Measurements from ENCODE around the gene PKDREJ. TPM values are rescaled to one million over a fixed set of nuclear protein-coding genes. Genes with fewer than 3 reads are reported as not detected.

Gene PKDREJ
- total RNA-seq, 2 experiments from 2014 or later: not detected

DNA sequence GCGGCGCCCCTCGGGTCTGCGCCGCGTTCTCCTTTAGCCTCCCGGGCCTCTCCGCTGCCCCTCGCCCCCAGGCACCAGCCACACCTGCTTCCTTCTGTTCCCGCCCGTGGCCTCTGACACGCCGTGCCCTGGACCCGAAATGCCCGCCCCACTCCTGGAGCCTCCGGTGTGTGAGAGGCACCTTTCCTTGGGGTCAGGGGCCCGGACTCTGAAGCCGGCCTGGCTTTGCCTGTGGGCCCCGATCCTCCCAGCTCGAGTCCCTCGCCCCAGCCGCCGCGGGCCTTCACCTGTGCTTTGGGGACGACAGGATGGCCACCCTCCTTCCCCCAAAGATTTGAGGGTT lies 12.4 kb downstream of the PKDREJ start:
- no peak for DNase-seq
- peaks cover 37% of the 10 kb centered on the region for H3K4me1 Mint-ChIP-seq

GRCh38 chr22:46250035-46250782 lies 12.9 kb downstream of the PKDREJ start, which contains the start of gene CDPF1:
Gene CDPF1, minus strand, starts transcription at chr22:46250293. Its CDS starts 2,009 bp downstream, at chr22:46248284.
- H3K4me3 Mint-ChIP-seq: peak within 1 kb of the TSS; percentile 70
- DNase-seq (peak; percentile 90), ATAC-seq (peak; percentile 93)
- H3K27ac Mint-ChIP-seq: peak within 1 kb of the TSS; percentile 80
- peaks cover 36% of the 10 kb centered on the region for H3K4me1 Mint-ChIP-seq
- CTCF ChIA-PET: interaction anchor here (1.0 to 2.4 kb wide), 13 partner anchors 8 to 129 kb away, joined by 3 to 10 read pairs (median 4); partner anchors contain the start of genes GTSE1 and TRMU
- H3K27me3 Mint-ChIP-seq: peaks cover 2% of the 10 kb centered on the region
- peaks cover 5% of the 10 kb centered on the region for H3K36me3 Mint-ChIP-seq
- H3K9me3 Mint-ChIP-seq (ENCODE audit: low read depth): no peaks in the 10 kb centered on the region

More for the DNA sequence above, 12.4 kb downstream of the PKDREJ start:
- Mint-ChIP-seq H3K36me3 (peaks cover 5% of the 10 kb centered on the region), H3K4me3 (peak overlapping the region; percentile 70), H3K27ac (peak overlapping the region; percentile 80), H3K9me3 (ENCODE audit: low read depth) (no peaks in the 10 kb centered on the region), H3K27me3 (peaks cover 2% of the 10 kb centered on the region)
- CTCF ChIA-PET: interaction anchor here (1.0 to 2.4 kb wide), 13 partner anchors 9 to 130 kb away, joined by 3 to 10 read pairs (median 4); partner anchors contain the start of genes GTSE1 and TRMU
- peak; percentile 10 for ATAC-seq

DNA sequence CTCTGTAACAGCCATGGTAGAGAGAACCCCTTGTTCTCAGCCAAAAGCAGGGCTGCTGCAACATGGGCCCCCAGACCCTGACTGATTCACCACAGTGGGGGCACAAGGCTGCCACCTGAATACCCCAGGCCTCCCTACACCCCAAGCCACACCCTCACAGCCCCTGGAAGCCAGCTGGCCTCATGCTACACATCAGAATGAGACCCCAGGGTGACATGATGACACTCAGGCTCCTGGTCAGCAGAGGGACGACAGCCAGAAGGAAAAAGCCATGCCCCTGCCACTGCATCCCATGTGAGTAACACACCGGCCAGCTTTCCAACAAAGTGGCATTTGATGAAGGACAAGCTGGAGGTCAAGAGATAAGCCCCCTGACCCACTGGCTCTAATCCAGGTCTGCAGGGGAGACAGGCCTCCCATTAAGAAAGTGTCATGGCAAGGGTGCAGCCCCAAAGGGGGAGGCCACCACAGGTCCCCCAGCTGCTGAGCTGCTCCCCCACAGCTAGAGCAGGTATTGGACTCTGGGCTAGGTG lies 15.6 kb downstream of the PKDREJ start:
- peaks cover 22% of the 10 kb centered on the region for H3K4me1 Mint-ChIP-seq
- CTCF ChIA-PET: no interaction called here
- H3K4me3 Mint-ChIP-seq: no peak overlapping the region
- H3K36me3 Mint-ChIP-seq: no peaks in the 10 kb centered on the region
- H3K9me3 Mint-ChIP-seq (ENCODE audit: low read depth): no peaks in the 10 kb centered on the region
- DNase-seq: no peak
- H3K27me3 Mint-ChIP-seq: peaks cover 2% of the 10 kb centered on the region
- no peak overlapping the region for H3K27ac Mint-ChIP-seq
- no peak for ATAC-seq

DNA sequence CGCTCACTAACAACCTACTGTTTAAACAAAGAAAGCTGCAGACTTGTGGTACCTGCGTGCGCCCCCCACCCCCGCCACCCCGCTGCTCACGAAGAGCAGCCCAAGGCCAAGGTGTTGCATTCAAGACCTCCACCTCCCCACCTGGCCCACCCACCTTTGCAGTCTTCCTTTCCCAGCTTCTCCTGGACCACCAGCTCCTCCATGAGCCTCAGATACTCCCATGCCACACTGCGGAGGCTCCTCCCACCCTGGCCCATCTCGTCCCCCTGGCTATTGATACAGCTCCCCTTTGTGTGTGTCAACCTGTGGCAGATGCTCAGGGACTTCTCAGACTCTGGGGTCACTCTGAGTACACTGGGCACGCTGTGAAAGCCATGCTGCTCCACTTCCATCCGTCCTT lies 17.0 kb downstream of the PKDREJ start:
- DNase-seq (no peak), ATAC-seq (no peak)
- CTCF ChIA-PET: no interaction called here
- Mint-ChIP-seq H3K9me3 (ENCODE audit: low read depth) (no peaks in the 10 kb centered on the region), H3K27me3 (no peaks in the 10 kb centered on the region), H3K4me1 (peaks cover 14% of the 10 kb centered on the region), H3K4me3 (no peak overlapping the region), H3K36me3 (no peaks in the 10 kb centered on the region), H3K27ac (no peak overlapping the region)

GRCh38 chr22:46245511-46245910 lies 17.6 kb downstream of the PKDREJ start:
- ATAC-seq (no peak), DNase-seq (no peak)
- no peak overlapping the region for H3K4me3 Mint-ChIP-seq
- peaks cover 15% of the 10 kb centered on the region for H3K4me1 Mint-ChIP-seq
- no peak overlapping the region for H3K27ac Mint-ChIP-seq
- CTCF ChIA-PET: no interaction called here
- H3K27me3 Mint-ChIP-seq: no peaks in the 10 kb centered on the region
- peaks cover 2% of the 10 kb centered on the region for H3K36me3 Mint-ChIP-seq
- H3K9me3 Mint-ChIP-seq (ENCODE audit: low read depth): no peaks in the 10 kb centered on the region

- ATAC-seq (no peak), DNase-seq (no peak)
- CTCF ChIA-PET: no interaction called here
- no peak overlapping the region for H3K4me3 Mint-ChIP-seq
- no peak overlapping the region for H3K27ac Mint-ChIP-seq
- H3K4me1 Mint-ChIP-seq: peaks cover 23% of the 10 kb centered on the region
- H3K36me3 Mint-ChIP-seq: peaks cover 3% of the 10 kb centered on the region
- H3K9me3 Mint-ChIP-seq (ENCODE audit: low read depth): no peaks in the 10 kb centered on the region
- H3K27me3 Mint-ChIP-seq: no peaks in the 10 kb centered on the region
Measured at GRCh38 chr22:46244771-46245170, 18.4 kb downstream of the PKDREJ start.

- ATAC-seq (no peak), DNase-seq (no peak)
- Mint-ChIP-seq H3K9me3 (ENCODE audit: low read depth) (no peaks in the 10 kb centered on the region), H3K4me3 (no peak overlapping the region), H3K27ac (no peak overlapping the region), H3K36me3 (peaks cover 21% of the 10 kb centered on the region), H3K4me1 (peaks cover 26% of the 10 kb centered on the region), H3K27me3 (no peaks in the 10 kb centered on the region)
- CTCF ChIA-PET: interaction anchor here (0.7 to 1.0 kb wide), 2 partner anchors 8 to 125 kb away, joined by 4 to 5 read pairs; partner anchors contain the start of gene CDPF1
Measured at GRCh38 chr22:46242076-46242475, 21.1 kb downstream of the PKDREJ start.

- CTCF ChIA-PET: interaction anchor here (0.7 to 1.0 kb wide), 2 partner anchors 9 to 126 kb away, joined by 4 to 5 read pairs; partner anchors contain the start of gene CDPF1
- peaks cover 24% of the 10 kb centered on the region for H3K36me3 Mint-ChIP-seq
- no peaks in the 10 kb centered on the region for H3K9me3 Mint-ChIP-seq (ENCODE audit: low read depth)
- no peaks in the 10 kb centered on the region for H3K27me3 Mint-ChIP-seq
- H3K4me1 Mint-ChIP-seq: peaks cover 26% of the 10 kb centered on the region
- DNase-seq (no peak), ATAC-seq (no peak)
- no peak overlapping the region for H3K4me3 Mint-ChIP-seq
- no peak overlapping the region for H3K27ac Mint-ChIP-seq
Measured at GRCh38 chr22:46241396-46242007, 21.6 kb downstream of the PKDREJ start.

GRCh38 chr22:46240907-46241306 lies 22.2 kb downstream of the PKDREJ start:
- Mint-ChIP-seq H3K36me3 (peaks cover 25% of the 10 kb centered on the region), H3K4me3 (no peak overlapping the region), H3K27ac (no peak overlapping the region), H3K4me1 (peaks cover 26% of the 10 kb centered on the region), H3K27me3 (no peaks in the 10 kb centered on the region), H3K9me3 (ENCODE audit: low read depth) (no peaks in the 10 kb centered on the region)
- CTCF ChIA-PET: no interaction called here
- no peak for ATAC-seq
- DNase-seq: no peak

GRCh38 chr22:46240506-46240905 lies 22.6 kb downstream of the PKDREJ start:
- Mint-ChIP-seq H3K9me3 (ENCODE audit: low read depth) (no peaks in the 10 kb centered on the region), H3K4me1 (peaks cover 26% of the 10 kb centered on the region), H3K27me3 (no peaks in the 10 kb centered on the region), H3K4me3 (no peak overlapping the region), H3K36me3 (peaks cover 25% of the 10 kb centered on the region), H3K27ac (peak overlapping the region; percentile 69)
- ATAC-seq (no peak), DNase-seq (no peak)
- CTCF ChIA-PET: interaction anchor here (1.6 kb wide), 1 partner anchor 10 kb away, joined by 4 read pairs; the partner anchor contains the start of gene CDPF1

DNA sequence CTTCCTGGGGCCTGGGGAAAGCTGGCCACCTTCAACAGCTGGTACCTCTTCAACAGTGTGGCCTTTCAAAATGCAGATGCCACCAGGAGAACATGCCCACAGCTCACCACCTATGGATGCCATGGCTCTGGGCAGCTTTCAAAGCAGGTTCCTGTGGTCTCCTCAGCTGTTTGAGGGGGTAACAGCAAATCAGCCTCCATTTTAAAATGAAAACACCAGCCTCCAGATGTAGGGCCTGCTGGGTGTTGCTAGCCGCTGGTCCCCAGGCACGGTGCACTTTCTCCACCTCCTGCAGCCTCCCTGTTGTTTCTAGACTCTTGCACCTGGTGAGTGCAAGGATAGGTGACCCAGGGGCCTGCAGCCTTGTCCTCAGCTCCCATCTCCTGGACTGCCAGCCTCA lies 23.1 kb downstream of the PKDREJ start:
- peak overlapping the region; percentile 69 for H3K27ac Mint-ChIP-seq
- H3K36me3 Mint-ChIP-seq: peaks cover 25% of the 10 kb centered on the region
- no peaks in the 10 kb centered on the region for H3K27me3 Mint-ChIP-seq
- H3K9me3 Mint-ChIP-seq (ENCODE audit: low read depth): no peaks in the 10 kb centered on the region
- H3K4me1 Mint-ChIP-seq: peaks cover 26% of the 10 kb centered on the region
- ATAC-seq (peak; percentile 30), DNase-seq (no peak)
- no peak overlapping the region for H3K4me3 Mint-ChIP-seq
- CTCF ChIA-PET: interaction anchor here (1.6 kb wide), 2 partner anchors 10 kb away, joined by 4 read pairs; partner anchors contain the start of gene CDPF1

GRCh38 chr22:46239261-46240048 lies 23.7 kb downstream of the PKDREJ start:
- CTCF ChIA-PET: interaction anchor here (1.2 to 1.6 kb wide), 3 partner anchors 10 to 57 kb away, joined by 3 to 4 read pairs (median 4); partner anchors contain the start of genes CDPF1 and GTSE1
- H3K27ac Mint-ChIP-seq: peak overlapping the region; percentile 69
- peaks cover 26% of the 10 kb centered on the region for H3K4me1 Mint-ChIP-seq
- DNase-seq: peak; percentile 56
- no peaks in the 10 kb centered on the region for H3K9me3 Mint-ChIP-seq (ENCODE audit: low read depth)
- no peaks in the 10 kb centered on the region for H3K27me3 Mint-ChIP-seq
- peak; percentile 58 for ATAC-seq
- peaks cover 25% of the 10 kb centered on the region for H3K36me3 Mint-ChIP-seq
- H3K4me3 Mint-ChIP-seq: no peak overlapping the region

DNA sequence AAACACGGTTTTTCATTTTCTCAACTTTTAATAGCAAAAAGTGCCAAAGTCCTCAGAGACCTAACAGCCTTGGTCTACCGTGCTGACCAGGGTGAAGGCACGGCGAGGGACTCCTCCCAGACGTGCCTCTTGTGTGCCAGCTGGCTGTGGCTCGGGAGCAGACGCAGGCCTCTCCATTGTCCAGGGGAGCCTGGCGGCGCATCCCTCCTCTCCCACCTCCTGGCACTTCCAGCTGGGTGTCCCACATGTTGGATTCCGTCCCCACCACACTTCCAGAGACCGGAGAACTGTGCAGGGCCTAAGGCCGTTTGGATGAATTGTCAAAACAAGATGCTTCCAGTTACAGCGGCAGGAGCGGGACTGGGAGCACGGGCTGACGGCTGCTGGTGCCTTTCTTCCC lies 24.6 kb downstream of the PKDREJ start:
- no peak overlapping the region for H3K4me3 Mint-ChIP-seq
- DNase-seq (no peak), ATAC-seq (no peak)
- H3K4me1 Mint-ChIP-seq: peaks cover 26% of the 10 kb centered on the region
- CTCF ChIA-PET: interaction anchor here (1.2 to 1.6 kb wide), 2 partner anchors 9 to 58 kb away, joined by 3 to 4 read pairs; partner anchors contain the start of gene GTSE1
- H3K9me3 Mint-ChIP-seq (ENCODE audit: low read depth): no peaks in the 10 kb centered on the region
- H3K27me3 Mint-ChIP-seq: no peaks in the 10 kb centered on the region
- peaks cover 25% of the 10 kb centered on the region for H3K36me3 Mint-ChIP-seq
- no peak overlapping the region for H3K27ac Mint-ChIP-seq
